Colonic mucosa (tissue), 4 donors: Measurements from ENCODE around the gene TFIP11. TPM values are rescaled to one million over a fixed set of nuclear protein-coding genes. Genes with fewer than 3 reads are reported as not detected.
"Not testable (repeated sequence)": the region's sequence is repeated elsewhere in the genome, so short reads cannot be mapped to it uniquely, and the experiment has no call there.

Source experiments
- DNase-seq: peaks from one replicate; pipeline ENCODE4 v3.0.0-alpha.2; 2020
- H3K27ac ChIP-seq: fragments of 200-600 bp; one replicate; pipeline ENCODE4 v1.8.0; 2021
- H3K27me3 ChIP-seq: fragments of 200-600 bp; one replicate; pipeline ENCODE4 v1.8.0; 2021
- H3K36me3 ChIP-seq: fragments of 200-600 bp; one replicate; pipeline ENCODE4 v1.8.0; 2021
- H3K4me1 ChIP-seq: fragments of 200-600 bp; one replicate; pipeline ENCODE4 v1.8.0; 2021; ENCODE audit warnings: mild to moderate bottlenecking
- H3K4me3 ChIP-seq: fragments of 200-600 bp; one replicate; pipeline ENCODE4 v1.8.0; 2021
- H3K9ac ChIP-seq, 2 donors: one replicate each; pipeline ENCODE4 v1.7.0; 2013; ENCODE audit warnings: control low read depth in 2 of 2, low read depth in 2 of 2, low read length in 2 of 2
- H3K9me3 ChIP-seq: fragments of 200-600 bp; one replicate; pipeline ENCODE4 v1.8.0; 2021
- intact Hi-C: fragments of 100-400 bp; cut with DNase I; formaldehyde crosslinking; loops from one replicate; pipeline ENCODE4 v1.14.1; 2022
- total RNA-seq, 2 donors: library from RNA; stranded (reverse); fragmentation: NEBNext Ultra II Directional in 1 of 2; extraction: Animal tissue kit (Norgen Biotek cat#: 25700) in 1 of 2; gene quantifications; one replicate each; pipeline ENCODE4 v1.2.1, GENCODE V29; 2021
- TF ChIP-seq, protein P1 (sequence below): fragments of 200-600 bp; IDR thresholded peaks from one replicate; pipeline ENCODE4 v1.8.0; 2022; ENCODE audit warnings: antibody characterized with exemption, mild to moderate bottlenecking
- donor health status: healthy.
- donor health status: DM: no; HTN: no; CAD: no.
- donor health status: DM: no; HTN: no; CAD: no.

TFIP11 gene
- total RNA-seq, 2 donors from 2014 or later = 31.8 to 36.4 TPM

GRCh38 chr22:26535603-26535908, 23.3 kb upstream of the TFIP11 start:
- Histone ChIP-seq H3K36me3 (no peaks in the 10 kb centered on the region), H3K27ac (no peak overlapping the region), H3K4me3 (no peak overlapping the region), H3K9ac (no peak overlapping the region), H3K9me3 (no peaks in the 10 kb centered on the region), H3K27me3 (no peaks in the 10 kb centered on the region), H3K4me1 (no peaks in the 10 kb centered on the region)
- TF ChIP-seq, protein P1, sequence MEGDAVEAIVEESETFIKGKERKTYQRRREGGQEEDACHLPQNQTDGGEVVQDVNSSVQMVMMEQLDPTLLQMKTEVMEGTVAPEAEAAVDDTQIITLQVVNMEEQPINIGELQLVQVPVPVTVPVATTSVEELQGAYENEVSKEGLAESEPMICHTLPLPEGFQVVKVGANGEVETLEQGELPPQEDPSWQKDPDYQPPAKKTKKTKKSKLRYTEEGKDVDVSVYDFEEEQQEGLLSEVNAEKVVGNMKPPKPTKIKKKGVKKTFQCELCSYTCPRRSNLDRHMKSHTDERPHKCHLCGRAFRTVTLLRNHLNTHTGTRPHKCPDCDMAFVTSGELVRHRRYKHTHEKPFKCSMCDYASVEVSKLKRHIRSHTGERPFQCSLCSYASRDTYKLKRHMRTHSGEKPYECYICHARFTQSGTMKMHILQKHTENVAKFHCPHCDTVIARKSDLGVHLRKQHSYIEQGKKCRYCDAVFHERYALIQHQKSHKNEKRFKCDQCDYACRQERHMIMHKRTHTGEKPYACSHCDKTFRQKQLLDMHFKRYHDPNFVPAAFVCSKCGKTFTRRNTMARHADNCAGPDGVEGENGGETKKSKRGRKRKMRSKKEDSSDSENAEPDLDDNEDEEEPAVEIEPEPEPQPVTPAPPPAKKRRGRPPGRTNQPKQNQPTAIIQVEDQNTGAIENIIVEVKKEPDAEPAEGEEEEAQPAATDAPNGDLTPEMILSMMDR = no peak
- intact Hi-C loops = no loop called here
- DNase-seq = no peak

GRCh38 chr22:26534874-26535602, 22.8 kb upstream of the TFIP11 start:
- Histone ChIP-seq H3K36me3 (no peaks in the 10 kb centered on the region), H3K4me3 (no peak overlapping the region), H3K9ac (no peak overlapping the region), H3K27me3 (no peaks in the 10 kb centered on the region), H3K27ac (no peak overlapping the region), H3K9me3 (no peaks in the 10 kb centered on the region), H3K4me1 (no peaks in the 10 kb centered on the region)
- no peak for DNase-seq
- TF ChIP-seq, protein P1 = no peak
- intact Hi-C loops = no loop called here

DNA sequence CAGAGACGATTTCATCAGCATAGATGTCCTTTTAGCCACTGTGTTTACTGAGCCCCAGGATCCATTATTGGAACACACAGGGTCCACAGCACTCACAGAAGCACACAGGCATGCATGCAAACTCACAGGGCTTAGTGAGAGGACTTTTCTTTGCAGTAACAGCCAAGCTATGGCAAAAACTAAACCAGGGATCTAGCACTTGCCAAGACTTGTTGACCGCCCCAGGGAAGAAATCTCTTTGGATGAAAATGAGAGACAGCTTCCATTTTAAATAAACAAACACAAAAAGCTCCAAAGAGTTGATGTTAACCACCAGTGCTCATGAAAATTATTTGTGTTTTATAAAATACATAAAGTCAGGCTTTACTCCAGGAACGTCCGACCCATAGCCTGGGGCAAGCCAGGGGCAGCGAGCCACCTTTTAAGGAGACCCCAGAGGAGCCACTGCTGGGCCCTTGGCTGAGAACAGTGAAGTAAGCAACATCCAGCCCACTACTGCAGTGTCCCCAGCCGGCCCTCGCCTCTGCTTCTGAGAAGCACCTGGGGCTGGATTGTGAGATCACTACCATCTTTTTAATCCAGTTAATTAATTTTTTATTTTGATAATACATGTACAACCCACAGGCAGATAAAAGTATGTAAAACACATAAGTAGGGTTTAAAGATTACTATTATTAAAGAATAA, 22.0 kb upstream of the TFIP11 start:
- TF ChIP-seq, protein P1 = no peak
- Histone ChIP-seq H3K4me1 (no peaks in the 10 kb centered on the region), H3K4me3 (no peak overlapping the region), H3K9me3 (no peaks in the 10 kb centered on the region), H3K9ac (no peak overlapping the region), H3K27ac (no peak overlapping the region), H3K36me3 (no peaks in the 10 kb centered on the region), H3K27me3 (no peaks in the 10 kb centered on the region)
- DNase-seq = no peak
- intact Hi-C loops = no loop called here

GRCh38 chr22:26529345-26529744, 17.1 kb upstream of the TFIP11 start:
- Histone ChIP-seq H3K4me1 (no peaks in the 10 kb centered on the region), H3K27ac (no peak overlapping the region), H3K9ac (no peak overlapping the region), H3K9me3 (no peaks in the 10 kb centered on the region), H3K4me3 (no peak overlapping the region), H3K36me3 (no peaks in the 10 kb centered on the region), H3K27me3 (no peaks in the 10 kb centered on the region)
- TF ChIP-seq, protein P1 = no peak
- no peak for DNase-seq
- intact Hi-C loops = no loop called here

DNA sequence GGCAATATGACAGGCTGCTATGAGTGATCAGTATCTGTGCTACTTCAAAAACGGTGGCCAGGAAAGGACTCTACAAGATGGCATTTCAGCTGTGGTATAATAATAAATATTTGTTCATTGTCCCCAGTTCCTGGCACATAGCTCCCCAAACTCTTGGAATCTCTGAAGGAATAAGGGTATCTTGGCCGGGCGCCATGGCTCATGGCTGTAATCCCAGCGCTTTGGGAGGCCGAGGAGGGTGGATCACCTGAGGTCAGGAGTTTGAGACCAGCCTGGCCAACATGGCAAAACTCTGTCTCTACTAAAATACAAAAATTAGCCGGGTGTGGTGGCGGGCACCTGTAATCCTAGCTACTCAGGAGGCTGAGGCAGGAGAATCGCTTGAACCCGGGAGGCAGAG, 16.2 kb upstream of the TFIP11 start:
- H3K27ac ChIP-seq, H3K36me3 ChIP-seq, intact Hi-C loops, DNase-seq, H3K4me1 ChIP-seq, H3K4me3 ChIP-seq, H3K9ac ChIP-seq, H3K9me3 ChIP-seq, H3K27me3 ChIP-seq: not testable (repeated sequence)
